Fibroblast of villous mesenchyme (primary cell): ENCODE data around the gene REG4. TPM values are rescaled to one million over a fixed set of nuclear protein-coding genes. Genes with fewer than 3 reads are reported as not detected.

Source experiments
- DNase-seq: peaks from one replicate; pipeline ENCODE4 v3.0.0-alpha.2; 2010; ENCODE audit warnings: low read depth
- H3K4me3 ChIP-seq: 2 replicates; pipeline ENCODE4 v1.5.1; 2011; ENCODE audit warnings: low read depth, mild to moderate bottlenecking, low read length
- CTCF ChIP-seq: IDR thresholded peaks from 2 replicates; pipeline ENCODE4 v1.5.1; 2012; ENCODE audit warnings: low read depth, mild to moderate bottlenecking, low read length; ENCODE audit not compliant: insufficient read depth
- total RNA-seq: library from RNA; depleted of rRNA; stranded (reverse); fragments of >200 nt; gene quantifications from 2 replicates; pipeline ENCODE4 v1.2.3, GENCODE V29; 2012

The REG4 gene
- total RNA-seq, 1 donor: not detected

- no peak for TF ChIP-seq CTCF
- DNase-seq: no peak
- H3K4me3 ChIP-seq: no peak overlapping the region
These were observed 39.0 kb downstream of the REG4 start for GRCh38 chr1:119772298-119772697.

- DNase-seq: no peak
- TF ChIP-seq CTCF: no peak
- H3K4me3 ChIP-seq: no peak overlapping the region
These were observed 39.5 kb downstream of the REG4 start for GRCh38 chr1:119771770-119772169.

- DNase-seq: no peak
- H3K4me3 ChIP-seq: no peak overlapping the region
- TF ChIP-seq CTCF: no peak
These were observed 40.2 kb downstream of the REG4 start for GRCh38 chr1:119771016-119771415.

- no peak for TF ChIP-seq CTCF
- H3K4me3 ChIP-seq: no peak within 1 kb of the TSS
- no peak for DNase-seq
These were observed 42.5 kb downstream of the REG4 start, which contains the start of gene HMGCS2 for GRCh38 chr1:119768778-119769177. Gene HMGCS2 (minus strand): TSS chr1:119768905. CDS start chr1:119768844, 61 bp downstream.

GRCh38 chr1:119767486-119767885 is 43.8 kb downstream of the REG4 start:
- no peak for TF ChIP-seq CTCF
- no peak overlapping the region for H3K4me3 ChIP-seq
- no peak for DNase-seq

GRCh38 chr1:119766374-119766794 is 44.9 kb downstream of the REG4 start:
- no peak for TF ChIP-seq CTCF
- DNase-seq: no peak
- H3K4me3 ChIP-seq: no peak overlapping the region

GRCh38 chr1:119764220-119764619 is 47.0 kb downstream of the REG4 start:
- no peak overlapping the region for H3K4me3 ChIP-seq
- no peak for TF ChIP-seq CTCF
- no peak for DNase-seq
